IMR-90 (cell line): ENCODE measurements around the gene GNG12. TPM values are rescaled to one million over a fixed set of nuclear protein-coding genes. Genes with fewer than 3 reads are reported as not detected.

Experiments
- ATAC-seq: fragments of 200-7000 bp; cut with Tn5 transposase; 2 replicates; pipeline ENCODE4 v1.9.1; 2020; ENCODE audit warnings: low read depth, mild to moderate bottlenecking, moderate library complexity
- BruUV-seq: library from RNA; stranded (reverse); fragments of 400-500 nt; replicated peaks from 2 replicates; lab custom pipeline; 2021; lab: Mats Ljungman, UMichigan
- CTCF ChIA-PET: fragments of 300-600 bp; formaldehyde crosslinking; extraction: SDS; loops from one replicate; lab custom pipeline; 2021; ENCODE audit warnings: antibody characterized with exemption; lab: Yijun Ruan, JAX
- POLR2A ChIA-PET: fragments of 300-600 bp; sonication (Branson Sonifier 250); formaldehyde crosslinking; loops from one replicate; lab custom pipeline; 2022; ENCODE audit warnings: antibody characterized with exemption; ENCODE audit not compliant: unreplicated experiment; lab: Charles Lee
- DNase-seq: peaks from one replicate; pipeline ENCODE4 v3.0.0; 2013
- H2AFZ ChIP-seq: replicated peaks from 2 replicates; pipeline ENCODE3; 2013; ENCODE audit warnings: low read length, mild to moderate bottlenecking; ENCODE audit not compliant: poor library complexity
- H2AK5ac ChIP-seq: 2 replicates; pipeline ENCODE4 v1.6.1; 2013; ENCODE audit warnings: low read depth, low read length, inconsistent platforms
- H2AK9ac ChIP-seq: replicated peaks from 2 replicates; pipeline ENCODE3; 2013; ENCODE audit warnings: mild to moderate bottlenecking, low read depth, low read length, moderate library complexity; ENCODE audit not compliant: poor library complexity
- H2BK120ac ChIP-seq: 2 replicates; pipeline ENCODE4 v1.6.1; 2013; ENCODE audit warnings: low read depth, low read length, inconsistent platforms
- H2BK15ac ChIP-seq: 3 replicates; pipeline ENCODE4 v1.6.1; 2013; ENCODE audit warnings: low read depth, low read length, inconsistent platforms
- H2BK20ac ChIP-seq: 2 replicates; pipeline ENCODE4 v1.6.1; 2013; ENCODE audit warnings: low read depth, mild to moderate bottlenecking, inconsistent platforms, low read length, moderate library complexity
- H2BK5ac ChIP-seq: 2 replicates; pipeline ENCODE4 v1.6.1; 2013; ENCODE audit warnings: mild to moderate bottlenecking, low read depth, low read length, inconsistent platforms; ENCODE audit not compliant: poor library complexity, severe bottlenecking
- H3K14ac ChIP-seq: replicated peaks from 2 replicates; pipeline ENCODE4 v1.6.1; 2013; ENCODE audit warnings: low read depth, low read length, inconsistent platforms
- H3K18ac ChIP-seq: 2 replicates; pipeline ENCODE4 v1.6.1; 2013; ENCODE audit warnings: low read depth, low read length, control low read depth
- H3K23ac ChIP-seq: 2 replicates; pipeline ENCODE4 v1.6.1; 2013; ENCODE audit warnings: low read depth, low read length, inconsistent platforms
- H3K27ac ChIP-seq: 2 replicates; pipeline ENCODE4 v1.5.1; 2013; ENCODE audit warnings: mild to moderate bottlenecking, control low read depth, low read length; ENCODE audit not compliant: insufficient read depth
- H3K27me3 ChIP-seq: 2 replicates; pipeline ENCODE4 v1.6.1; 2013; ENCODE audit warnings: low read length; ENCODE audit not compliant: control insufficient read depth, insufficient read depth
- H3K36me3 ChIP-seq: 2 replicates; pipeline ENCODE4 v1.6.1; 2013; ENCODE audit warnings: low read length, mixed read lengths; ENCODE audit not compliant: control insufficient read depth, insufficient read depth
- H3K4ac ChIP-seq: 2 replicates; pipeline ENCODE4 v1.6.1; 2013; ENCODE audit warnings: low read depth, low read length, inconsistent platforms
- H3K4me1 ChIP-seq: 2 replicates; pipeline ENCODE4 v1.6.1; 2013; ENCODE audit warnings: low read length, mixed read lengths; ENCODE audit not compliant: control insufficient read depth, insufficient read depth
- H3K4me2 ChIP-seq: 2 replicates; pipeline ENCODE4 v1.6.1; 2013; ENCODE audit warnings: low read depth, mild to moderate bottlenecking, control low read depth, low read length, moderate library complexity
- H3K4me3 ChIP-seq: 2 replicates; pipeline ENCODE4 v1.5.1; 2013; ENCODE audit warnings: low read depth, mild to moderate bottlenecking, control low read depth, low read length, moderate library complexity; ENCODE audit not compliant: insufficient read depth
- H3K56ac ChIP-seq: 2 replicates; pipeline ENCODE4 v1.6.1; 2013; ENCODE audit warnings: low read length, inconsistent platforms; ENCODE audit not compliant: insufficient read depth; ENCODE audit errors: extremely low read depth
- H3K79me1 ChIP-seq, 2 experiments: 2 replicates each; pipeline ENCODE4 v1.6.1; 2013; ENCODE audit warnings: low read length in 2 of 2, inconsistent platforms in 1 of 2, low read depth in 1 of 2
- H3K9ac ChIP-seq: 2 replicates; pipeline ENCODE4 v1.6.1; 2013; ENCODE audit warnings: low read depth, low read length, control low read depth
- H3K9me1 ChIP-seq: 2 replicates; pipeline ENCODE4 v1.6.1; 2013; ENCODE audit warnings: low read length, inconsistent platforms; ENCODE audit not compliant: insufficient read depth
- H3K9me3 ChIP-seq: 2 replicates; pipeline ENCODE4 v1.6.1; 2013; ENCODE audit warnings: low read length; ENCODE audit not compliant: control insufficient read depth, insufficient read depth
- H4K20me1 ChIP-seq: 2 replicates; pipeline ENCODE4 v1.6.1; 2013; ENCODE audit warnings: low read length, inconsistent platforms; ENCODE audit not compliant: insufficient read depth
- H4K5ac ChIP-seq: 2 replicates; pipeline ENCODE4 v1.6.1; 2013; ENCODE audit warnings: mild to moderate bottlenecking, low read depth, low read length, control low read depth
- H4K8ac ChIP-seq, 2 experiments: 2 replicates each; pipeline ENCODE4 v1.6.1; 2013; ENCODE audit warnings: low read depth in 2 of 2, low read length in 2 of 2, control low read depth in 1 of 2, inconsistent platforms in 1 of 2
- H4K91ac ChIP-seq: 2 replicates; pipeline ENCODE4 v1.6.1; 2013; ENCODE audit warnings: low read depth, low read length, inconsistent platforms; ENCODE audit not compliant: insufficient read depth
- BHLHE40 ChIP-seq: fragments of 150-350 bp; IDR thresholded peaks from 2 replicates; pipeline ENCODE4 v1.6.1; 2016; ENCODE audit warnings: mild to moderate bottlenecking, low read depth, low read length
- CEBPB ChIP-seq: IDR thresholded peaks from 2 replicates; pipeline ENCODE4 v1.6.1; 2012; ENCODE audit warnings: low read depth, low read length, improper control_type of control experiment
- CHD1 ChIP-seq: IDR thresholded peaks from 2 replicates; pipeline ENCODE4 v1.6.1; 2012; ENCODE audit warnings: low read depth, low read length, improper control_type of control experiment
- CTCF ChIP-seq: conservative IDR thresholded peaks from 2 replicates; pipeline ENCODE4 v1.5.1; 2012; ENCODE audit warnings: mild to moderate bottlenecking, low read depth, low read length, improper control_type of control experiment
- ELK1 ChIP-seq: fragments of 150-350 bp; IDR thresholded peaks from 2 replicates; pipeline ENCODE4 v1.6.1; 2016; ENCODE audit warnings: low read depth, mild to moderate bottlenecking, low read length, moderate library complexity, borderline replicate concordance
- FOS ChIP-seq: fragments of 150-350 bp; IDR thresholded peaks from 2 replicates; pipeline ENCODE4 v1.6.1; 2016; ENCODE audit warnings: low read depth, low read length
- MAZ ChIP-seq: IDR thresholded peaks from 2 replicates; pipeline ENCODE4 v1.6.1; 2012; ENCODE audit warnings: low read depth, mild to moderate bottlenecking, low read length, improper control_type of control experiment, moderate library complexity, borderline replicate concordance
- MXI1 ChIP-seq: IDR thresholded peaks from 2 replicates; pipeline ENCODE4 v1.6.1; 2012; ENCODE audit warnings: low read depth, mild to moderate bottlenecking, low read length, moderate library complexity, borderline replicate concordance
- NFE2L2 ChIP-seq: fragments of 150-350 bp; IDR thresholded peaks from 2 replicates; pipeline ENCODE4 v1.6.1; 2016; ENCODE audit warnings: low read depth, mild to moderate bottlenecking, low read length
- POLR2A ChIP-seq: IDR thresholded peaks from 2 replicates; pipeline ENCODE4 v1.6.1; 2012; ENCODE audit warnings: mild to moderate bottlenecking, low read depth, low read length
- RAD21 ChIP-seq: IDR thresholded peaks from 2 replicates; pipeline ENCODE4 v1.6.1; 2012; ENCODE audit warnings: low read length, improper control_type of control experiment
- RCOR1 ChIP-seq: IDR thresholded peaks from 2 replicates; pipeline ENCODE4 v1.6.1; 2012; ENCODE audit warnings: mild to moderate bottlenecking, low read length, improper control_type of control experiment; ENCODE audit not compliant: insufficient replicate concordance
- SMC3 ChIP-seq: fragments of 150-350 bp; IDR thresholded peaks from 2 replicates; pipeline ENCODE4 v1.6.1; 2016; ENCODE audit warnings: low read depth, mild to moderate bottlenecking, antibody characterized with exemption, low read length, moderate library complexity
- USF2 ChIP-seq: fragments of 150-350 bp; IDR thresholded peaks from 2 replicates; pipeline ENCODE4 v1.6.1; 2017; ENCODE audit warnings: mild to moderate bottlenecking, antibody characterized with exemption, low read length, low read depth
- WGBS, 2 experiments: methylation state at CpG; one replicate each; pipeline versions ENCODE4 v1.1.5 to v1.1.7; 2013; ENCODE audit warnings: missing lambda C conversion rate in 2 of 2; ENCODE audit not compliant: insufficient read length in 1 of 2; ENCODE audit errors: extremely low coverage in 2 of 2; 5-methylcytosine and 5-hydroxymethylcytosine counted together
- dilution Hi-C: fragments of 300-500 bp; cut with HindIII; formaldehyde crosslinking; loops from one replicate; pipeline ENCODE4 v1.14.3; 2018; ENCODE audit warnings: low sequenced_read_pairs; ENCODE audit not compliant: unreplicated experiment
- in situ Hi-C: fragments of 300-500 bp; cut with MboI; formaldehyde crosslinking; loops from 3 replicates; pipeline ENCODE4 v1.14.3; 2019; ENCODE audit warnings: low sequenced_read_pairs, inconsistent platforms, mixed read lengths
- intact Hi-C: fragments of 100-400 bp; cut with micrococcal nuclease; formaldehyde crosslinking; loops from 2 replicates; pipeline ENCODE4 v1.10.0; 2022
- polyA plus RNA-seq, 3 experiments: library from polyadenylated mRNA; depleted of rRNA; stranded (reverse); fragments of >200 nt; gene quantifications; 2 replicates each; pipeline ENCODE4 v1.2.3, GENCODE V29; 2012; ENCODE audit warnings: low replicate concordance in 1 of 3
- total RNA-seq: library from RNA; depleted of rRNA; stranded (reverse); fragments of >200 nt; gene quantifications from 2 replicates; pipeline ENCODE4 v1.2.3, GENCODE V29; 2012

GNG12 gene
- total and polyA plus RNA-seq, 2 of the 4 experiments (the other 2 are of a cell fraction): 92.3 to 132 TPM

GRCh38 chr1:67755160-67755559, 78.1 kb downstream of the GNG12 start:
- peaks cover 14% of the 10 kb centered on the region; the same call in 1 of the 2 replicates for H4K20me1 ChIP-seq
- H3K79me1 ChIP-seq: peaks cover 61 to 89% of the 10 kb centered on the region in 2 experiments
- no peak overlapping the region for H2AK5ac ChIP-seq
- no peak overlapping the region for H3K4ac ChIP-seq
- no peaks in the 10 kb centered on the region for H3K9me3 ChIP-seq
- intact Hi-C loops (no loop called here), in situ Hi-C loops (loop anchor here (5.0 to 25.0 kb wide), 3 partner anchors 63 to 343 kb away; no protein-coding TSS in a partner anchor), dilution Hi-C loops (no loop called here)
- H4K91ac ChIP-seq: no peak overlapping the region
- H4K8ac ChIP-seq: no peak overlapping the region
- H3K9me1 ChIP-seq: peaks cover 39% of the 10 kb centered on the region
- H2AFZ ChIP-seq: no peak overlapping the region
- H2BK120ac ChIP-seq: no peak overlapping the region
- no peak overlapping the region for H2AK9ac ChIP-seq
- H3K27me3 ChIP-seq: no peaks in the 10 kb centered on the region
- TF ChIP-seq MXI1: no peak
- TF ChIP-seq RCOR1: no peak
- TF ChIP-seq CTCF: no peak
- TF ChIP-seq CEBPB: no peak
- no peak for TF ChIP-seq SMC3
- TF ChIP-seq ELK1: no peak
- TF ChIP-seq RAD21: no peak
- TF ChIP-seq FOS: no peak
- TF ChIP-seq MAZ: no peak
- TF ChIP-seq CHD1: no peak
- TF ChIP-seq BHLHE40: no peak
- TF ChIP-seq POLR2A: no peak
- no peak for TF ChIP-seq NFE2L2
- TF ChIP-seq USF2: no peak
- POLR2A ChIA-PET: no interaction called here
- no peak overlapping the region for H2BK15ac ChIP-seq
- no peak overlapping the region for H4K5ac ChIP-seq
- H3K9ac ChIP-seq: no peak overlapping the region
- H3K4me2 ChIP-seq: no peak overlapping the region
- no peak overlapping the region for H3K56ac ChIP-seq
- ATAC-seq (no peak), DNase-seq (no peak)
- H2BK5ac ChIP-seq: no peak overlapping the region
- no peak overlapping the region for H3K4me3 ChIP-seq
- peaks cover 6% of the 10 kb centered on the region; the same call in 1 of the 2 replicates for H3K36me3 ChIP-seq
- no peak overlapping the region for H3K14ac ChIP-seq
- no peak overlapping the region for H3K18ac ChIP-seq
- CTCF ChIA-PET: interaction anchor here (0.9 to 1.6 kb wide), 2 partner anchors 13 to 220 kb away, joined by 3 to 8 read pairs; no protein-coding TSS in a partner anchor
- no peak overlapping the region for H3K27ac ChIP-seq
- peaks cover 17% of the 10 kb centered on the region for H3K4me1 ChIP-seq
- no CpG with 5 or more reads among the region's 2 CpGs for WGBS, 2 experiments
- no peak overlapping the region for H2BK20ac ChIP-seq
- no TSS peak for BruUV-seq
- no peak overlapping the region for H3K23ac ChIP-seq
